ENCODE measurements around the gene MTFR1L. TPM values are rescaled to one million over a fixed set of nuclear protein-coding genes. Genes with fewer than 3 reads are reported as not detected.
A peak's percentile ranks its signal among the peaks of the same experiment; 100 is the strongest.

Gene MTFR1L
- total RNA-seq, 2 donors from 2014 or later, result 39.7 to 56.4 TPM

GRCh38 chr1:25795946-25796810, 23.6 kb upstream of the MTFR1L start:
- Histone ChIP-seq H3K27ac (peak overlapping the region; percentile 55 to 78 (median 66)), H3K4me3 (no peak overlapping the region), H3K36me3 (replicated peaks in 1 of 2; ENCODE audit: insufficient read depth in 1 of 2, low read depth in 2 of 2) (no peaks in the 10 kb centered on the region), H3K4me1 (peaks cover 37% of the 10 kb centered on the region), H3K27me3 (no peaks in the 10 kb centered on the region), H3K9me3 (no peaks in the 10 kb centered on the region)
- intact Hi-C loops (cut with DNase I), result no loop called here
- WGBS, 2 donors, result 52 to 60% methylated on average over 22 of the region's 22 CpGs
- DNase-seq (peak; percentile 72 to 86 (median 84)), ATAC-seq (peak; percentile 73)
- no peak for TF ChIP-seq POLR2A (IDR thresholded peaks at IDR 0.05)
- TF ChIP-seq CTCF (IDR thresholded peaks at IDR 0.05), result no peak

GRCh38 chr1:25796811-25797458, 22.8 kb upstream of the MTFR1L start:
- Histone ChIP-seq H3K27me3 (no peaks in the 10 kb centered on the region), H3K36me3 (replicated peaks in 1 of 2; ENCODE audit: insufficient read depth in 1 of 2, low read depth in 2 of 2) (no peaks in the 10 kb centered on the region), H3K4me3 (no peak overlapping the region), H3K4me1 (peaks cover 44% of the 10 kb centered on the region), H3K9me3 (no peaks in the 10 kb centered on the region), H3K27ac (peak overlapping the region; percentile 55 to 78 (median 66))
- 4 to 9% methylated on average over 18 to 19 of the region's 19 CpGs for WGBS, 2 donors
- TF ChIP-seq CTCF (IDR thresholded peaks at IDR 0.05) (peak; percentile 72 to 97 (median 94)), POLR2A (IDR thresholded peaks at IDR 0.05) (peak in 1 of 3 donors; percentile 1)
- DNase-seq (peak; percentile 88 to 95 (median 91)), ATAC-seq (peak; percentile 71)
- intact Hi-C loops (cut with DNase I), result no loop called here

- Histone ChIP-seq H3K27ac (peak overlapping the region in 2 of 4 donors; percentile 75 to 76), H3K9me3 (no peaks in the 10 kb centered on the region), H3K36me3 (replicated peaks in 1 of 2; ENCODE audit: insufficient read depth in 1 of 2, low read depth in 2 of 2) (no peaks in the 10 kb centered on the region), H3K27me3 (no peaks in the 10 kb centered on the region), H3K4me1 (peaks cover 54% of the 10 kb centered on the region), H3K4me3 (no peak overlapping the region)
- peak in 5 of 7 experiments; percentile 26 to 48 (median 42) for TF ChIP-seq CTCF (IDR thresholded peaks at IDR 0.05)
- TF ChIP-seq POLR2A (IDR thresholded peaks at IDR 0.05), result no peak
- WGBS, 2 donors, result 41 to 59% methylated on average over 2 to 8 of the region's 8 CpGs
- intact Hi-C loops (cut with DNase I), result no loop called here
- ATAC-seq (no peak), DNase-seq (peak in 3 of 4 donors; percentile 49 to 52 (median 50))
These were observed 21.8 kb upstream of the MTFR1L start for GRCh38 chr1:25797939-25798338.

- peak overlapping the region; percentile 31 to 76 (median 56) for H3K27ac ChIP-seq
- WGBS, 2 donors, result 67 to 80% methylated on average over 6 to 8 of the region's 8 CpGs
These were observed 20.9 kb upstream of the MTFR1L start for GRCh38 chr1:25798666-25799351.

More at GRCh38 chr1:25798666-25799351, 20.9 kb upstream of the MTFR1L start:
- no peak for TF ChIP-seq CTCF (IDR thresholded peaks at IDR 0.05)
- no peak for TF ChIP-seq POLR2A (IDR thresholded peaks at IDR 0.05)
- intact Hi-C loops (cut with DNase I), result no loop called here
- no peaks in the 10 kb centered on the region for H3K27me3 ChIP-seq
- H3K9me3 ChIP-seq, result no peaks in the 10 kb centered on the region
- no peak for DNase-seq
- no peak overlapping the region for H3K4me3 ChIP-seq
- no peak for ATAC-seq
- H3K36me3 ChIP-seq (replicated peaks in 1 of 2; ENCODE audit: insufficient read depth in 1 of 2, low read depth in 2 of 2), result no peaks in the 10 kb centered on the region
- H3K4me1 ChIP-seq, result peaks cover 62% of the 10 kb centered on the region
